Measurements from ENCODE around the gene PBX4.

GRCh38 chr19:19597809-19598306, 20.6 kb downstream of the PBX4 start:
- no peak for TF ChIP-seq POLR2A (IDR thresholded peaks at IDR 0.05; ENCODE audit: low read length)
- TF ChIP-seq GATA1 (IDR thresholded peaks at IDR 0.05; ENCODE audit: low read depth, low read length): no peak
